NB4 (cell line): ENCODE data around the gene PDE11A.

Experiments
- CTCF ChIP-seq: IDR thresholded peaks from one replicate; pipeline ENCODE4 v1.5.1; 2012; ENCODE audit warnings: low read depth, low read length
- MYC ChIP-seq: IDR thresholded peaks from 2 replicates; pipeline ENCODE4 v1.6.1; 2011; ENCODE audit warnings: low read depth, low read length
- POLR2A ChIP-seq: IDR thresholded peaks from 2 replicates; pipeline ENCODE4 v1.6.1; 2011; ENCODE audit warnings: mild to moderate bottlenecking; ENCODE audit not compliant: insufficient read length; ENCODE audit errors: extremely low read depth
- TF ChIP-seq, protein P1 (sequence below): IDR thresholded peaks from 2 replicates; pipeline ENCODE4 v1.6.1; 2011; ENCODE audit warnings: low read depth, low read length

DNA sequence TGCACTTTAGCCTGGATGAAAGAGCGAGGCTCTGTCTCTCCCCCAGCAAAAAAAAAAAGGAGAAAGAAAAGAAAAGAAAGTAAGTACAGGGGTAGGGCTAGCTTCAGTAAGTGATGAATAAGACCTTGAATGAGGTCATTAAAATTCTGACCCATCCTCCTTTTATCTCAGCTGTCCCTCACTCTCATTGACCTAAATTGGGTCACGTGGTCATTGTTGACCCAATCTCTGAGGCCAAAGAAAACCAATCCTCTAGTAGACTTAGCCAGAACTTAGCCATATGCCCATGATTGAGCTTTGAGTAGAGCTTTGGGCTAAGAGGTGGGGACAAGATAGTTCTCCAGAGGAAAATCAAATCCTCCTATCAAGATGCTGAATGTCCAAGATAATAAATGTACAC lies 149.3 kb downstream of the PDE11A start:
- TF ChIP-seq, protein P1, sequence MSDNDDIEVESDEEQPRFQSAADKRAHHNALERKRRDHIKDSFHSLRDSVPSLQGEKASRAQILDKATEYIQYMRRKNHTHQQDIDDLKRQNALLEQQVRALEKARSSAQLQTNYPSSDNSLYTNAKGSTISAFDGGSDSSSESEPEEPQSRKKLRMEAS = no peak
- no peak for TF ChIP-seq MYC
- TF ChIP-seq CTCF = no peak
- TF ChIP-seq POLR2A = no peak
